PC-3 (cell line): ENCODE results near the gene P2RY8.

Experiments
- CTCF ChIP-seq: fragments of 300-600 bp; sonication (generic); conservative IDR thresholded peaks from 2 replicates; pipeline ENCODE4 v1.5.1; 2017; ENCODE audit warnings: antibody characterized with exemption, low read depth, mild to moderate bottlenecking, low read length
- EZH2 ChIP-seq: fragments of 300-600 bp; sonication (generic); IDR thresholded peaks from one replicate; pipeline ENCODE4 v1.6.1; 2017; ENCODE audit warnings: antibody characterized with exemption, mild to moderate bottlenecking, low read length; ENCODE audit not compliant: unreplicated experiment
- EZH2phosphoT487 ChIP-seq: fragments of 300-600 bp; sonication (generic); IDR thresholded peaks from 2 replicates; pipeline ENCODE4 v1.6.1; 2018; ENCODE audit warnings: mild to moderate bottlenecking, antibody characterized with exemption, low read length, borderline replicate concordance

- TF ChIP-seq CTCF (no peak), EZH2 (no peak), EZH2phosphoT487 (no peak)
Observed at GRCh38 chrX:1449823-1450149, 87.2 kb downstream of the P2RY8 start.
